Fibroblast of skin of back (primary cell): ENCODE results near the gene SV2A.
"Not testable (repeated sequence)": the region's sequence is repeated elsewhere in the genome, so short reads cannot be mapped to it uniquely, and the experiment has no call there.

Source experiments
- DNase-seq: peaks from one replicate; pipeline ENCODE4 v3.0.0-alpha.2; 2013

Gene SV2A

DNA sequence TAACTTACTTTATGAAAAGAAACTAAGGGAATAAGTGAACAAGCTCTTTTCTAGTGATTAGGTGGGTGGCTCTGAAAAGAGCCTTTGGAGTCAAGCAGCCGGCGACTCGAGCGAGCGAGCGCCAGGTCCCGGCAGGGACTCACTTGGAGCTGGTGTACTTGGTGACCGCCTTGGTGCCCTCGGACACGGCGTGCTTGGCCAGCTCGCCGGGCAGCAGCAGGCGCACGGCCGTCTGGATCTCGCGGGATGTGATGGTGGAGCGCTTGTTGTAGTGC lies 31.6 kb downstream of the SV2A start:
- DNase-seq = peak; percentile 28

DNA sequence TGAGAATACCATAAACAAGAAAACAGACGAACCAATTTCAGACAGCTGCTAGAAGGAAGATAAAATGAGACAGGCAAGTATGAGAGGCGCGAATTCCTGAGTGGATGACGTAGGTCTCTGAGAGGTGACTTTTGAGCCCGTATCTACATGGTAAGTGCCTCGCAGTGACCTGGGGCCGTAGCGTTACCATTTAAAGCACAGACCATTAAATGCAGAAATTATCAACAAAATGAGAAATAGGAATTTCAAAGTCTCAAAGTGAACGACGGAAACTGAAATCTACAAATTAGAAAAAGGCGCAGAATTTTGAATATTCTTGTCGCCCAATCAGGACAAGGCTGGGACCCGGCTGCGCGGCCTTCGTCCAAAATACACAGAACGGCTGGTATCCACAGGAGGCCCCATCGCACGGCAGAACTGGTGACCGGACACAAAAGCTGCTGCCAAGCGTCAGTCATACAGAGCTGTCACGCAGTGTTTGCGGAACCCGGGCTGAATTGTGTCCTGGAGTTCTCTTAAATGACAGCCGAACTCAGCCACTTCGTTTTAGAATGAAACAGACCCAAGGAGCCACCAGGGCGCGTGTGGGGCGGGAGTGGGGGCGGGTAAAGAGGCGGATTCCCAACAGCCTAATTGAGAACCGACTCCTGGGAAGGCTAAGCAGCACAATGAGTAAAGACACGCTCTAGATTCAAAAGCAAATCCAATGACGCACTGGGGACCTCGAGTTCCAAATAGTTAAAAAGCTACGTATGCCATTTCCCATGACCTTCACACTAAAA lies 32.1 kb downstream of the SV2A start:
- DNase-seq = peak; percentile 95

DNA sequence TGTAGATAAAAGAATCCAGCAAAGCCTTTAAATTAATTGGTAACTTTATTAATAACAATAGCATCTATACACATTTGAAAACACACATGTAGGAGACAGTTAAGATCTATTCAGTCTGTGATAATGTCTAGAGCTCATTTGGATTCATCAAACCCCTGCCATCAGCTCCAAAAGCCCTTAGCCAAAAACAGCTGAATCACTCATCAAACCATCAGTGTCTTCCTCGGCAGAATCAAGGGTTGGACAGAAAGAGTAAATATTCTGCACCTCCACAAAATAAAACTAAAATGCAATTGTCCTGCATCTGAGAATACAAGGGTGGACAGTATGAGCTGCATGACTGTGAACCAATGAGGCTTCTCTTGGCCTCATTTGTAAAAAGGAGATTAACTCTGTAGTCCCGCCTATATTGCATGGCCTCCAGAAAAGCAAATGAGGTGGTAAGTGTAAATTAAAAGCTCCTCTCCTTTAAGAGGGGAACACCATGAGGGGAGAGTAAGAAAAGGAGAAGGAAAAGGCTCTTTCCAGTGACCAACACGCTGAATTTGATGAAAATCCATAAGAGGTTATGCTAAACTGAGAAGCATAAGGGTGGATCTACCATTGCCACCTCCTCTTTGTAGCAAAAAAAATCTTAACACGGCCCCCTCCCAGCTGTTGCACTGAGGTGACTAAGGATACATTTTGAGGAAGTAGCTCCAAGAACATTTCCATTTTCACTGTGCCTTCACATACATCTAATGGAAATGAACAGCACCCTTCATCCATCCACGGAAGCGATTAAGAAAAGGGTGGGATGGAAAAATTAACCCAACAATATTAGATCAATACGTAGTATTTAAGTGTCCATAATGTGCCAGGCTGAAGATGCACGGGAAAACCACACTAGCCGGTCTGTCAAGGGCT lies 33.0 kb downstream of the SV2A start:
- peak; percentile 46 for DNase-seq

DNA sequence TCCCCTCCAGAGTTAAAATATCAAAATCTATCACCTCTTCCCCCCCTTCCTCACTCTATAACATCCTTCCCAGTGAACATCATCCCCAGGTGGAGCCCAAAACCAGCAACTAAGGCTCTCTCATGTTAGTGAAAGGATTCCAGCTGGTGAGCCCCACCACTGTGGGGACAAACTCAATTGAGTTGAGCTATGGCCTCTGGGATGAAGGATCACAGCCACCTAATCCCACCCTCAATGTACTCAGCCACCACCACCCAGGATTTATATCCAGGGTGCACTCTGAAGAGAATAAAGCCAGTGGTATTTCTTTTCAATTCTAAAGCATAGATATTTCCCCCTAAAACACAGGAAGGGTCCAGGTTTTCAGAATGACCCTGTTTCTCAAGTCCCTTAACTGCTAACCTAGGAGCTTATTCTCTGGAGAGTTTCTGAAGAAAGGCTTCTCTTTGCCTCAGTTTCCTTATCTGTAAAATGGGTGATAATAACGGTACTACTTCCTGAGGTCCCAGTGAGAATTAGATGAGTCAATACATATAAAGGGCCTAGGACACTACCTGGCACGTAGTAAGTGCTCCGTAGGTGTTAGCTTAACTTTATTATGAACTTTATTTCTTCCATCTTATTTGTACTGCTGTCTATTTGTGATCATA lies 33.9 kb downstream of the SV2A start:
- DNase-seq = no peak

DNA sequence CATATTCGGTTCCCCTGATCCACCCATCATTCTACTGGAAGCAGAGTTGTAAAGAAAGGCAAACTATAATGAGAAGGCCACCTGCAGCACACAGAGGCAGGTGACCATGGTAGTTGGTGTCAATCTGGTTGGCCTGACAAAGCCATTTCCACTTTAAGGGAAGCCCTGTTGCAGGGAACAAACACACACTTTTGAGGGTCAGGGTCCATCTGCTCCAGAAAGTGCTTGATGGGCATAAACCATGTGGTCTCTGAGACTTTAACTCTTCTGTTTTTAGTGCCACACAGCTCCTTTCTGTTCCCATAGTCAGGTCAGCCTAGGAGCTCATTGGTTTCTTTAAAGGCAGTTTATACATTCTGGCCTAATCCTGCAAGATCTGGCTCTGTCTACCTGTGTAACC lies 35.8 kb downstream of the SV2A start:
- no peak for DNase-seq

DNA sequence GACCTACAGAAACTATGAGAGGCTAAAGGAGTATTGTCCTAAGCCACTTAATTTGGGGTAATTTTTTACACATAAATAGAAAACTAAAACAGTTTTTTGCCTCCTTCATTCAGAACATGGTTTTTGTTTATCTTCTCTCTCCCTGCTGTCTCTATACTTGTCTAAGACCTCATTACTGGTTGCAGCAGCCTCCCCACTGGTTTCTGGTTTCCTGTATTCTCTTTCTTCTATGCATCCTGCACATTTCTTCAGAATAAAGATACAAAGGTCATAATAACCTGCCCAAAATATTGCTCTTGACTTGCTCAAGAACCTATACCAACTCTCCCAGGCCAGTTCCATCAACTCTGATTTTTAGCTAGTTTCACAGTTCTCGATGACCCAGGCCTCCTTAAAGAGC lies 38.1 kb downstream of the SV2A start:
- DNase-seq = no peak

DNA sequence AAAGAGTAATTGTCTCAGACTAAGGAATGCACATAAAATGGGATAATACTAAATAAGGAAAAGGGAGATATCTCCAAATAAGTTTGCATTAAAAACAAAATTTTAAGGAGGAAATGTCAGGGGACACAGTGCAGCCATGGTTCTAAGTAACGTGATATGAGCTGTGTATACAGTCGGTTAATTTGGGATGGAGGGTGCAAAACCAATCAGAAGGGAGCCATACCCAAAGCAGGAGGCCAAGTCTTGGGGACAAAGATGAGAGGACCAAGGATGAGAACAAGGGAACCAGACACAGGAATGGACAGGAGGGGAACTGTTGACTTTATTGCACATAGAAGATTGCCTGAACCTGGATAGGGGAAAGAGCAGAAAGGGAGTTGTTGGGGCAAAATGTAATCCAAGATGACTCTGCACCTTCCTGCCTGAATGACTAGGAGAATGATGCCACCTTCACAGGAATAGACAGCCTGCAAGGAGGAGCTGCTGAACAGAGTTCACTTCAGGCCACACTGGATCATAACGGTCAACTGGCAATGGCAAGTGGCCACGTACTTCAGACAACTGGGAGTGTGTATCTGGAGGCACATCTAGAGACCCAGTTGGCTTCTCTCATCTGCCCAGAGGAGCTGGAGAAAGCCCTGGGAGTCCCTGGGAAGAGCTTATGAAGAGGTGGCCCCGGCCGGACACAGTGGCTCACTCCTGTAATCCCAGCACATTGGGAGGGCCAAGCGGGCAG lies 40.3 kb downstream of the SV2A start:
- no peak for DNase-seq

DNA sequence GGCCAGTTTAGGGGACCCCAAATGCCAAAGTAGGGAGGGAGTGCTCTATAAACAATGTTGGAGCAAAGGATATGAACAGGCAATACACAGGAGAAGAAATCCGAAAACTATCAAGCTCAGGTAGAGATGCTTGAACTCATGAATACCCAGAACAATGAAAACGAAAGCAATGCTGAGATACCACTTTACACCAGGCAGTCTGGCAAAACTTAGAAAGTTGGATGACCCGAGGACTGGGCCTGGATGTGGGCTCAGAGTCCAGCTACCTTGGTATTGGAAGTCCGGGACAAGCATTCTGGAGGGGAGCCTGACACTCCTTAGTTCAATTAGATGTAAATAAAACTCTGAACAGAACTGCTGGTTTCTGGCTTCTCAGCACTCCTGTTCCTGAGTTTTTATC lies 44.6 kb downstream of the SV2A start:
- DNase-seq = not testable (repeated sequence)

DNA sequence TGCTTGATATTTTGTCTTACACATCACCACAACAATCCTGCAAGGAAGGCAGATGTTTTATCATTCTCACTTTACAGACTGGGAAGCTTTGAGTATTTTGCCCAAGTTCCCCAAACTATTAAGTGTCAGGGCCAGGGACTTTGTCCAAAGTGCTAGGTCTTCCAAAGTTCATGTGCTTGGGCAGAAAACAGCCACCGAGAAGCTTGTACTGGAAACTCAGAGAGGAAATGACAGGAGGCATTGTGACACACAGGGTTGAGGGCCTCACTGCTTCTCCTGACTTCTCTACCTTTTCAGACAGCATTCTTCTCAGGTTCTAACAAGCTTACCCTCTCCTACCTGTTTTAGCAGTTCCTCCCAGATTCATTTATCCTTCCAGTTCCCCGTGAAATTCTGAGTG lies 50.8 kb downstream of the SV2A start:
- DNase-seq = not testable (repeated sequence)

DNA sequence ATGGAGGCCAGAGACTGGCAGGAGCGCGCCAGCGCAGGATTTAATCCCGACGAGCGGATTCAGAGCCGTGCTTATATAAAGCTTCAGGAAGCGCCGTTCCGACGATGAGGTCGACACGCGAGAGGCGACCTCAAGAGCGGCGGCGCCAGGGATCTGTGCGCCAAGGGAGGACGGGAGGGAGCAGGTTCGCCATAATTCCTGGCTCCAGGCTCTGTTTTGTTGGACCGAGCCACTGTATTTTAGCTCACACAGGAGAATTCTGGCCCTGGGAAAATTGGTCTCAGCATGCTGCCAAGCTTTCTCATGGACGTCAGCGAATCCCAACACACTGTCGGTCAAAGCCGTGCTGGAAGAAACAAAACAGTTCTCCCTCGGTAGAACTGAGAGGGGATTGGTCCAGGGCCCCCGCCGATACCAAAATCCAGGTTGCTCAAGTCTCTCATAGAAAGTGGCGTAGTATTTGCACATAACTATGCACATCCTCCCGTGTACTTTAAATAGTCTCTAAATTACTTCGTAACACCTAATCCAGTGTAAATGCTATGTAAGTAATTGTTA lies 56.1 kb downstream of the SV2A start:
- DNase-seq = not testable (repeated sequence)

DNA sequence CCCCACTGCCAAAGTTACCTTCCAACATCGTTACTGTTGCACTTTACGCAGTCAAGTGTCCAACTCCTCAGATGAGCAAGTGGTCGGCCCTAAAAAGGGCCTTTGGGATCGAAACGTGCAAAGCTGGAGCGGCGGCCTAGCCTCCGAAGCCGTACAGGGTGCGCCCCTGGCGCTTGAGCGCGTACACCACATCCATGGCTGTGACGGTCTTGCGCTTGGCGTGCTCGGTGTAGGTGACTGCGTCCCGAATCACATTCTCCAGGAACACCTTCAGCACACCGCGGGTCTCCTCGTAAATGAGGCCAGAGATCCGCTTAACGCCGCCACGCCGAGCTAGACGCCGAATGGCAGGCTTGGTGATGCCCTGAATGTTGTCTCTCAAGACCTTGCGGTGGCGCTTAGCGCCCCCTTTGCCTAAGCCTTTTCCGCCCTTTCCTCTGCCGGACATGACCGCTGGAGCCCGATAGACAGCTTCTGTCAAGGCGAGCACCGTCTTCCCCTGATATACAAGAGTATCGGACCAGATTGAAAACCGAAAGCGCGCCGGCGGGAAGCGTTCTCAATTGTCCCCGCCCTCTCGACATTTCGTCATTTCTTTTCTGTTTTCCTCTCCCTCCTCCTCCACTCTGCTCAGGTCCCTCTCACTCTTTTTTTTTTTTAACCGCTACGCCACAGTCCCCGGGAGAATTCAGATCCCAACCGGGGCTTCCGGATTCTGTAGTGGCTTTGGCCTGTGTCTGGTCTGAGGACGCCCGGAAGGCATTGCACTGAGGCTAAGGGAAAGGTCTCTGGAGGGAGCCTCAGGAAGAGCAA lies 56.8 kb downstream of the SV2A start:
- not testable (repeated sequence) for DNase-seq

DNA sequence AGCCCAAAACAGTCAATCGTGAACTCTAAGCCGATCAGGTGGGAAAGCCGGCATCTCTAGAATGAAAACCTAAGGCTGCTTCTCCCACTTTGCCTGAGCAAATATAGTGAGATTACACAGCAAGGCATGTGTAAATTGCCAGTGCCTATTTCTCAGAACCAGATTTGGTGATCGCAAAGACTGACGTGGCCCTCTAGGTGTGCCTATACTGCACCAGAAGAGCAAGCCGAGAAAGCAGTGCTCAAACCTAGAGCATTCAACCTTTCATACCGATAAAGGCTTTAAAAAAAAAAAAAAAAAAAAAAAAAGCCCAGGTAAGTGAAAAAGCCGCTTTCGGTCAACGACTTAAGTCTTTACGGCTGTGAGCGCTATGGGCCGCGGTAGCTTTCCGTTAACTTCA lies 57.4 kb downstream of the SV2A start:
- not testable (repeated sequence) for DNase-seq
